Panc1 (cell line): ENCODE measurements around the gene LRRC70. TPM values are rescaled to one million over a fixed set of nuclear protein-coding genes. Genes with fewer than 3 reads are reported as not detected.

ENCODE experiments used
- ATAC-seq: fragments of 200-7000 bp; cut with Tn5 transposase; 2 replicates; pipeline ENCODE4 v1.9.1; 2020; ENCODE audit warnings: mild to moderate bottlenecking, moderate library complexity
- BruUV-seq: library from RNA; stranded (reverse); fragments of 400-500 nt; replicated peaks from 2 replicates; lab custom pipeline; 2021; lab: Mats Ljungman, UMichigan
- CTCF ChIA-PET: fragments of 300-600 bp; sonication (Branson Sonifier 250); formaldehyde crosslinking; loops from one replicate; lab custom pipeline; 2022; ENCODE audit warnings: antibody characterized with exemption; lab: Charles Lee
- POLR2A ChIA-PET: fragments of 300-600 bp; sonication (Branson Sonifier 250); formaldehyde crosslinking; loops from one replicate; lab custom pipeline; 2022; ENCODE audit warnings: antibody characterized with exemption; lab: Charles Lee
- DNase-seq: peaks from one replicate; pipeline ENCODE4 v3.0.0-alpha.2; 2010; ENCODE audit warnings: low read depth, low spot score
- H3K27ac ChIP-seq: 2 replicates; pipeline ENCODE4 v1.5.1; 2011; ENCODE audit warnings: mild to moderate bottlenecking, low read length, inconsistent platforms
- H3K27me3 ChIP-seq: fragments of 200-500 bp; sonication (Bioruptor generic); 2 replicates; pipeline ENCODE4 v1.6.0; 2014; ENCODE audit warnings: low read length, inconsistent platforms; ENCODE audit not compliant: control insufficient read depth, insufficient read depth
- H3K36me3 ChIP-seq: fragments of 200-500 bp; sonication (Bioruptor generic); 2 replicates; pipeline ENCODE4 v1.5.1; 2014; ENCODE audit warnings: inconsistent platforms, mild to moderate bottlenecking, low read length, moderate library complexity; ENCODE audit not compliant: control insufficient read depth, insufficient read depth
- H3K4me1 ChIP-seq: 2 replicates; pipeline ENCODE4 v1.5.1; 2011; ENCODE audit warnings: inconsistent platforms, mild to moderate bottlenecking, low read length, moderate library complexity; ENCODE audit not compliant: control insufficient read depth, insufficient read depth
- H3K4me3 ChIP-seq, 2 experiments: 2 replicates each; pipeline ENCODE4 v1.5.1; 2011 to 2012; ENCODE audit warnings: low read depth in 2 of 2, low read length in 2 of 2, mild to moderate bottlenecking in 2 of 2, inconsistent platforms in 1 of 2, moderate library complexity in 1 of 2
- H3K9me3 ChIP-seq: fragments of 200-500 bp; sonication (Bioruptor generic); 2 replicates; pipeline ENCODE4 v1.5.1; 2014; ENCODE audit warnings: low read depth, mild to moderate bottlenecking, inconsistent platforms, low read length, moderate library complexity; ENCODE audit not compliant: control insufficient read depth, insufficient read depth
- POLR2AphosphoS5 ChIP-seq: IDR thresholded peaks from 2 replicates; pipeline ENCODE4 v1.6.1; 2012; ENCODE audit warnings: mild to moderate bottlenecking, low read depth, low read length, moderate library complexity
- SIN3A ChIP-seq: IDR thresholded peaks from 2 replicates; pipeline ENCODE4 v1.6.1; 2012; ENCODE audit warnings: low read depth, mild to moderate bottlenecking, low read length, moderate library complexity, borderline replicate concordance; ENCODE audit not compliant: insufficient read depth
- TCF7L2 ChIP-seq: IDR thresholded peaks from 2 replicates; pipeline ENCODE4 v1.6.1; 2011; ENCODE audit warnings: mild to moderate bottlenecking, low read depth, low read length, inconsistent platforms
- in situ Hi-C: cut with HindIII; loops from 2 replicates; pipeline ENCODE4 v1.10.0; 2016; ENCODE audit warnings: low sequenced_read_pairs, low pct_unique_long_range_greater_than_20kb
- intact Hi-C: fragments of 100-400 bp; cut with micrococcal nuclease; formaldehyde crosslinking; loops from one replicate; pipeline ENCODE4 v1.10.0; 2022; ENCODE audit not compliant: unreplicated experiment
- total RNA-seq: library from RNA; stranded (reverse); gene quantifications from one replicate; pipeline ENCODE4 v1.2.1, GENCODE V29; 2021; ENCODE audit not compliant: unreplicated experiment
- TF ChIP-seq, protein P1 (sequence below), 2 experiments: IDR thresholded peaks; 2 replicates each; pipeline ENCODE4 v1.6.1; 2011 to 2012; ENCODE audit warnings: low read depth in 2 of 2, control low read depth in 1 of 2, low read length in 1 of 2, mild to moderate bottlenecking in 1 of 2, moderate library complexity in 1 of 2; ENCODE audit not compliant: insufficient read depth in 1 of 2
- TF ChIP-seq, protein P2 (sequence below): fragments of 450-650 bp; IDR thresholded peaks from 2 replicates; pipeline ENCODE4 v1.5.1; 2017; ENCODE audit warnings: mild to moderate bottlenecking

Gene LRRC70
- total RNA-seq, 1 experiment from 2014 or later, result 0.13 TPM

DNA sequence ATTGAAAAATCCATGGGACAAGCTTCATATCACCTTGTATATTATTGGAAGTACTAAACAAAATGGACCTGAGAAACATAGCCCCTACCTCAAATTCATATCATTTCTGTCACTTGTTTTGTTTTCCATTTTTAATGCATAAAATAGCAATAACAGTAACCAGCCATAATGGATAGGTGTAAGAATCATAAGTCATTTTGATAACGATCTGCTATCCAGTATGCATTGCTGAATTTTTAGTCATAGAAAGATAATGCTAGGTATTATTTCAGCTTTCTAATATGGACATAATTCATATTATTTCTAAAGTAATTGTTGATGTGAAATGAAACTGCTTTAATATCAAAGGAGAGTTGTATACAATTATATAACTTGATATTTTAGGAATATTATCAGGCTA, 1.1 kb upstream of the LRRC70 start:
- POLR2A ChIA-PET, result no interaction called here
- DNase-seq, result no peak
- Histone ChIP-seq H3K4me3 (no peak overlapping the region), H3K36me3 (no peaks in the 10 kb centered on the region), H3K27ac (no peak overlapping the region), H3K27me3 (no peaks in the 10 kb centered on the region), H3K4me1 (no peaks in the 10 kb centered on the region), H3K9me3 (no peaks in the 10 kb centered on the region)
- intact Hi-C loops (no loop called here), in situ Hi-C loops (no loop called here)
- no TSS peak for BruUV-seq
- CTCF ChIA-PET, result interaction anchor here (0.6 kb wide), 1 partner anchor 134 kb away, joined by 3 read pairs; no protein-coding TSS in a partner anchor
- ATAC-seq, result no peak
- TF ChIP-seq SIN3A, result no peak
- TF ChIP-seq POLR2AphosphoS5, result no peak
- TF ChIP-seq, protein P1, sequence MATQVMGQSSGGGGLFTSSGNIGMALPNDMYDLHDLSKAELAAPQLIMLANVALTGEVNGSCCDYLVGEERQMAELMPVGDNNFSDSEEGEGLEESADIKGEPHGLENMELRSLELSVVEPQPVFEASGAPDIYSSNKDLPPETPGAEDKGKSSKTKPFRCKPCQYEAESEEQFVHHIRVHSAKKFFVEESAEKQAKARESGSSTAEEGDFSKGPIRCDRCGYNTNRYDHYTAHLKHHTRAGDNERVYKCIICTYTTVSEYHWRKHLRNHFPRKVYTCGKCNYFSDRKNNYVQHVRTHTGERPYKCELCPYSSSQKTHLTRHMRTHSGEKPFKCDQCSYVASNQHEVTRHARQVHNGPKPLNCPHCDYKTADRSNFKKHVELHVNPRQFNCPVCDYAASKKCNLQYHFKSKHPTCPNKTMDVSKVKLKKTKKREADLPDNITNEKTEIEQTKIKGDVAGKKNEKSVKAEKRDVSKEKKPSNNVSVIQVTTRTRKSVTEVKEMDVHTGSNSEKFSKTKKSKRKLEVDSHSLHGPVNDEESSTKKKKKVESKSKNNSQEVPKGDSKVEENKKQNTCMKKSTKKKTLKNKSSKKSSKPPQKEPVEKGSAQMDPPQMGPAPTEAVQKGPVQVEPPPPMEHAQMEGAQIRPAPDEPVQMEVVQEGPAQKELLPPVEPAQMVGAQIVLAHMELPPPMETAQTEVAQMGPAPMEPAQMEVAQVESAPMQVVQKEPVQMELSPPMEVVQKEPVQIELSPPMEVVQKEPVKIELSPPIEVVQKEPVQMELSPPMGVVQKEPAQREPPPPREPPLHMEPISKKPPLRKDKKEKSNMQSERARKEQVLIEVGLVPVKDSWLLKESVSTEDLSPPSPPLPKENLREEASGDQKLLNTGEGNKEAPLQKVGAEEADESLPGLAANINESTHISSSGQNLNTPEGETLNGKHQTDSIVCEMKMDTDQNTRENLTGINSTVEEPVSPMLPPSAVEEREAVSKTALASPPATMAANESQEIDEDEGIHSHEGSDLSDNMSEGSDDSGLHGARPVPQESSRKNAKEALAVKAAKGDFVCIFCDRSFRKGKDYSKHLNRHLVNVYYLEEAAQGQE (IDR thresholded peaks at IDR 0.05; ENCODE audit: insufficient read depth in 1 of 2, low read depth in 2 of 2, low read length in 1 of 2), result no peak
- no peak for TF ChIP-seq TCF7L2
- TF ChIP-seq, protein P2, sequence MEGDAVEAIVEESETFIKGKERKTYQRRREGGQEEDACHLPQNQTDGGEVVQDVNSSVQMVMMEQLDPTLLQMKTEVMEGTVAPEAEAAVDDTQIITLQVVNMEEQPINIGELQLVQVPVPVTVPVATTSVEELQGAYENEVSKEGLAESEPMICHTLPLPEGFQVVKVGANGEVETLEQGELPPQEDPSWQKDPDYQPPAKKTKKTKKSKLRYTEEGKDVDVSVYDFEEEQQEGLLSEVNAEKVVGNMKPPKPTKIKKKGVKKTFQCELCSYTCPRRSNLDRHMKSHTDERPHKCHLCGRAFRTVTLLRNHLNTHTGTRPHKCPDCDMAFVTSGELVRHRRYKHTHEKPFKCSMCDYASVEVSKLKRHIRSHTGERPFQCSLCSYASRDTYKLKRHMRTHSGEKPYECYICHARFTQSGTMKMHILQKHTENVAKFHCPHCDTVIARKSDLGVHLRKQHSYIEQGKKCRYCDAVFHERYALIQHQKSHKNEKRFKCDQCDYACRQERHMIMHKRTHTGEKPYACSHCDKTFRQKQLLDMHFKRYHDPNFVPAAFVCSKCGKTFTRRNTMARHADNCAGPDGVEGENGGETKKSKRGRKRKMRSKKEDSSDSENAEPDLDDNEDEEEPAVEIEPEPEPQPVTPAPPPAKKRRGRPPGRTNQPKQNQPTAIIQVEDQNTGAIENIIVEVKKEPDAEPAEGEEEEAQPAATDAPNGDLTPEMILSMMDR, result no peak

DNA sequence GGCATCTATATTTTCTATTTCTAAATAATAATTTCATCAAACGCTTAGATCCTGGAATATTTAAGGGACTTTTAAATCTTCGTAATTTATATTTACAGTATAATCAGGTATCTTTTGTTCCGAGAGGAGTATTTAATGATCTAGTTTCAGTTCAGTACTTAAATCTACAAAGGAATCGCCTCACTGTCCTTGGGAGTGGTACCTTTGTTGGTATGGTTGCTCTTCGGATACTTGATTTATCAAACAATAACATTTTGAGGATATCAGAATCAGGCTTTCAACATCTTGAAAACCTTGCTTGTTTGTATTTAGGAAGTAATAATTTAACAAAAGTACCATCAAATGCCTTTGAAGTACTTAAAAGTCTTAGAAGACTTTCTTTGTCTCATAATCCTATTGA, 1.1 kb downstream of the LRRC70 start:
- no peak overlapping the region for H3K4me3 ChIP-seq
- BruUV-seq, result no TSS peak
- CTCF ChIA-PET, result no interaction called here

More for the DNA sequence above, 1.1 kb downstream of the LRRC70 start:
- ATAC-seq (no peak), DNase-seq (no peak)
- POLR2A ChIA-PET, result interaction anchor here (0.6 kb wide), 1 partner anchor 91 kb away, joined by 10 read pairs; no protein-coding TSS in a partner anchor
- Histone ChIP-seq H3K9me3 (no peaks in the 10 kb centered on the region), H3K36me3 (no peaks in the 10 kb centered on the region), H3K27ac (no peak overlapping the region), H3K27me3 (no peaks in the 10 kb centered on the region), H3K4me1 (no peaks in the 10 kb centered on the region)
- intact Hi-C loops, result no loop called here
- TF ChIP-seq, protein P1 (IDR thresholded peaks at IDR 0.05; ENCODE audit: insufficient read depth in 1 of 2, low read depth in 2 of 2, low read length in 1 of 2), result no peak
- TF ChIP-seq SIN3A (no peak), POLR2AphosphoS5 (no peak), TCF7L2 (no peak)
- TF ChIP-seq, protein P2, result no peak
- in situ Hi-C loops, result no loop called here
